T-helper 17 cell (primary cell): Measurements from ENCODE around the gene TPRN. TPM values are rescaled to one million over a fixed set of nuclear protein-coding genes. Genes with fewer than 3 reads are reported as not detected.
A peak's percentile ranks its signal among the peaks of the same experiment; 100 is the strongest.

Experiments used
- ATAC-seq: fragments of 150-1000 bp; cut with Tn5 transposase; 2 replicates; pipeline ENCODE4 v1.10.0; 2021; ENCODE audit warnings: mild to moderate bottlenecking, moderate library complexity
- DNase-seq, 3 donors: peaks; one replicate each; pipeline versions ENCODE4 v3.0.0 to v3.0.0-alpha.2; 2020 to 2021
- H3K9me3 ChIP-seq: one replicate; pipeline ENCODE4 v1.7.0; 2013; ENCODE audit warnings: low read length, mild to moderate bottlenecking; ENCODE audit not compliant: control insufficient read depth, poor library complexity, severe bottlenecking
- H3K27ac Mint-ChIP-seq: one replicate; pipeline ENCODE4 v1.8.0; 2022; ENCODE audit warnings: mild to moderate bottlenecking, moderate library complexity, mixed read lengths
- H3K27me3 Mint-ChIP-seq: one replicate; pipeline ENCODE4 v1.8.0; 2022; ENCODE audit warnings: mixed read lengths
- H3K36me3 Mint-ChIP-seq: one replicate; pipeline ENCODE4 v1.8.0; 2022; ENCODE audit warnings: low read depth, mixed read lengths
- H3K4me1 Mint-ChIP-seq: one replicate; pipeline ENCODE4 v1.8.0; 2022; ENCODE audit warnings: mild to moderate bottlenecking, mixed read lengths
- H3K4me3 Mint-ChIP-seq: one replicate; pipeline ENCODE4 v1.8.0; 2022; ENCODE audit warnings: mild to moderate bottlenecking, moderate library complexity, mixed read lengths
- total RNA-seq, 4 donors: library from RNA in 2 of 4; stranded (reverse) in 2 of 4; gene quantifications; one replicate each; pipeline ENCODE4 v1.2.3 and lab custom pipeline; 2022 to 2026

Gene TPRN
- total RNA-seq, 2 donors from 2014 or later, result 5.7 to 6.3 TPM

DNA sequence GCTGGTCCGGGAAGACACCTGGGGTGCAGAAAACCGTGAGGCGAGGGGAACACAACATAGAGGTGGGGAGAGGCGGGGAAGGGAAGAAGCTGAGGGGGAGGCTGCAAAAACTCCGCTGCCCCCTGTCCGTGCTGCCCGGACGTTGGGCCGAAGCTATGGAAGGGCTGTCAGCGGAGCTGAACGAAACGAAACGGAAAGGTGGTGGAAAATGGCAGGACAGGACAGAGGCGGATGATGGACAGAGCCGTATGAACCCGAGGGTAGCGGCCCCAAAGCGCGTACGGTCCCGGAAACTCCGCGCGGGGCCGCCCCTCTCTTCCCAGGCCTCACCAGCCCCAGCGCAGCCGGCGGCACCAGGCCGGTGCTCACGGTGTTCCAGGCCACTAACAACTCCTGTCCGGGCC is 12.5 kb downstream of the TPRN start:
- ATAC-seq, result peak; percentile 33
- peak overlapping the region; percentile 89 for H3K27ac Mint-ChIP-seq
- H3K9me3 ChIP-seq, result no peaks in the 10 kb centered on the region
- no peak for DNase-seq
- H3K36me3 Mint-ChIP-seq, result no peaks in the 10 kb centered on the region
- H3K27me3 Mint-ChIP-seq, result no peaks in the 10 kb centered on the region
- peaks cover 28% of the 10 kb centered on the region for H3K4me1 Mint-ChIP-seq
- H3K4me3 Mint-ChIP-seq, result peak overlapping the region; percentile 94

DNA sequence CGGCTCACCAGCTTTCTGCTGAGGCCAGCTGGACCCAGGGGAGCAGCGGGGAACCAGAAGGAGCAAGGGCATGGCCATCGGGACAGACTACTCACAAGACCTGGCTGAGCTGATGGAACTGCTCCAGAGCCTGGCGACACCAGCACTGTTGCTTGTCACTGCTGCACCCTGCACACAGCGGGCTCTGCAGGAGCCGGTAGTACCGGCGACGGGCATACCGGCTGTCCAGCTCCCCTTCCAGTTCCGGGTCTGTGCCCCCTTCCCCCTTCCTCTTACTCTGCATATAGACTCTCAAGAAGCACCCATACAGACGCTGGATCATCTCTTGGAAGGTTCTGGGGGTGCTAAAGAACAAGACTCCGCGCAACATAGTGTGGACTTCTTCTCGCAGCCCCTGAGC is 13.2 kb downstream of the TPRN start:
- ATAC-seq (no peak), DNase-seq (no peak)
- peaks cover 28% of the 10 kb centered on the region for H3K4me1 Mint-ChIP-seq
- no peaks in the 10 kb centered on the region for H3K9me3 ChIP-seq
- peak overlapping the region; percentile 89 for H3K27ac Mint-ChIP-seq
- no peaks in the 10 kb centered on the region for H3K27me3 Mint-ChIP-seq
- no peaks in the 10 kb centered on the region for H3K36me3 Mint-ChIP-seq
- H3K4me3 Mint-ChIP-seq, result peak overlapping the region; percentile 94

DNA sequence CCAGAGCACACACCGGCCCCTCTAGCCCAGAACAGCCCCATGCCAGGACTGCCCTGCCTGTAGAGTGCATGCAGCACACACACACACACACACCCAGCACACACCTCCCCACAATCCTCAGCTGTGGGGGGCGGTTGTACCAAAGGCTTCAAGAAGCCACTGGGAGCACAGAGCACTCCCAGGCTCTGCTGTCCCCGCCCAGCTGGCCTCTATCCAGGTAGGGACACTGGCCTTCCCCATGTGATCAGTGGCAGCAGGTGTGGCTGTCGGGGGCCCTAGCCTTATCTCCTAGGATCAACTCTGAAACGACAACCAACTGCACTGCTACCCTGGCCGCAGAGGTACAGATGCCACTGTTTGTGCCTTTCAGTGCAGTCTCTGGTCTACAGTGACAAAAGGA is 14.2 kb downstream of the TPRN start:
- no peaks in the 10 kb centered on the region for H3K9me3 ChIP-seq
- no peaks in the 10 kb centered on the region for H3K27me3 Mint-ChIP-seq
- no peak for ATAC-seq
- peaks cover 31% of the 10 kb centered on the region for H3K4me1 Mint-ChIP-seq
- DNase-seq, result no peak
- peak overlapping the region; percentile 89 for H3K27ac Mint-ChIP-seq
- peaks cover 3% of the 10 kb centered on the region for H3K36me3 Mint-ChIP-seq
- no peak overlapping the region for H3K4me3 Mint-ChIP-seq

DNA sequence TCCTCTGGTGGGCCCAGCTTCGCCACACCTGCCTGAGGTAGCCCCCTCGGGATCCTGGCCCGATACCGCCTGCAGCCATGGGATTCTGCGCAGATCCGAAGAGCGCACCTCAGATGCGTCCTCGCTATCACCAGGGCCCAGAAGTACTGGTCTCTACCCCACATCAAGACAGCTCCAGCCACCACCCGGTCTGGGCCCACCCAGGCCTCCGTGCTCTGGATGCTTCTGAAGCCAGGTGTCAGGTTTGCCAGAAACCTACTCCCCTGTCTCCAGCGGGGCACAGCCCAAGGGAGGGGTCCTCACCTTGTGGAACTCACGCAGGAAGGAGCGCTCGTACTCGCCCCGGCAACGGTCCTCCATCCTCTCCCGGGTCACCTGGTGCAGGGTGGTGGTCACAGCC is 14.6 kb downstream of the TPRN start:
- Mint-ChIP-seq H3K4me1 (peaks cover 30% of the 10 kb centered on the region), H3K4me3 (no peak overlapping the region)

DNA sequence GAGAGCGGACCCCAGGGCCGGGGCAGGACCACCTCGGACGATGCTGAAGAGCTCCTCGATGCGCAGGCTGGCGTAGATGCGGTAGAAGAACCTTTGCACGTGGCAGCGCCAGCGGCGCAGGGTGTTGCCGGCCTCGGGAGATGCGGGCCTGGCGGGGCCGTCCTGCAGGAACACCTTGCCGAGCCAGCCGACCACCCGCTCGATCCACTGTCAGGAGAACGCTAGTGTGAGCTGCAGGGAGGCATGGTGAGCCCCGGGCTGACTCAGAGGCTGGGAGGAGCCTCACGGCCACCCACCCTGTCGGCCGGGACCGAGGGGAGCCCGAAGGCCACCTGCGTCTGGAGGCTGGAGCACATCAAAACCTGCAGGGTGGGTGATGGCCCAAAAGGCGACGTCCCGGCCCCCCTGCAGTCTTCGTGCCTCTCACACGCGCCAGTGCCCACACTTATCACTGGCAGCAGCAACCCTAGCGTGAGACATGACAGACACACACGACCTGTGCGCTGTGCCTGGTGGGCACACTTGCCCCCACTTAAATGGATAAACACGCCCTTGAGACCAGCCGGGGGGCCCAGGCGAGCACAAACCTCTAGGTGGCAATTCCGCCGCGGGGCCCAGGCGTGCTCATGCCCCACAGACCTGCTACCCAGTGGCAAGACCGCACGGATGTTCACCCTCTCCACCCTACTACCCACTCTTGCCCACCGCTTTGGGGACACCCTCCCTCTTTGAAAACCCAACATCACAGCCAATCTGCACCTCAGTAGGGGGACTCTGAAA is 15.5 kb downstream of the TPRN start:
- no peak for ATAC-seq
- H3K36me3 Mint-ChIP-seq, result peaks cover 3% of the 10 kb centered on the region
- H3K4me1 Mint-ChIP-seq, result peaks cover 25% of the 10 kb centered on the region
- no peak overlapping the region for H3K4me3 Mint-ChIP-seq
- H3K27ac Mint-ChIP-seq, result no peak overlapping the region
- no peak for DNase-seq
- no peaks in the 10 kb centered on the region for H3K27me3 Mint-ChIP-seq
- H3K9me3 ChIP-seq, result no peaks in the 10 kb centered on the region

More for the DNA sequence above, 14.6 kb downstream of the TPRN start:
- no peak for DNase-seq
- peaks cover 3% of the 10 kb centered on the region for H3K36me3 Mint-ChIP-seq
- H3K9me3 ChIP-seq, result no peaks in the 10 kb centered on the region
- ATAC-seq, result no peak
- H3K27ac Mint-ChIP-seq, result no peak overlapping the region
- H3K27me3 Mint-ChIP-seq, result no peaks in the 10 kb centered on the region

DNA sequence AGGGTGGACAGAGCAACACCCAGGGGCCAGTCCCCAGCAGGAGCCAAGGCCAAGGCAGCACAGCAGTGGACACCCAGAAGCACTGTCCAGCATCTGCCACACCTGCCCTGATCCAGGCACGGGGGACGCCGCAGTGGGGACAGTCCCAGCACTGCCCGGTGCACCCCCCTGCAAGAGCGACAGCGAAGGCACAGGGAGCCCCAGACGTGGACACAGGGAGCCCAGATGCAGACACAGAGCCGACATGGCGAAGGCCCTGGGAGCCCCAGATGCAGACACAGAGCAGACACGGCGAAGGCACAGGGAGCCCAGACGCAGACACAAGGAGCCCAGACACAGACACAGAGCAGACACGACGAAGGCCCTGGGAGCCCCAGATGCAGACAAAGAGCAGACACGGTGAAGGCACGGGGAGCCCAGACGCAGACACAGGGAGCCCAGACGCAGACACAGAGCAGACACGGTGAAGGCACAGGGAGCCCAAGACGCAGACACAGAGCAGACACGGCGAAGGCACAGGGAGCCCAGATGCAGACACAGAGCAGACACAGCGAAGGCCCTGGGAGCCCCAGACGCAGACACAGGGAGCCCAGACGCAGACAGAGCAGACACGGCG is 16.5 kb downstream of the TPRN start:
- H3K4me1 Mint-ChIP-seq, result peaks cover 19% of the 10 kb centered on the region
- peak overlapping the region; percentile 21 for H3K4me3 Mint-ChIP-seq
- ATAC-seq (no peak), DNase-seq (no peak)
- H3K9me3 ChIP-seq, result no peaks in the 10 kb centered on the region
- H3K27me3 Mint-ChIP-seq, result no peaks in the 10 kb centered on the region
- no peak overlapping the region for H3K27ac Mint-ChIP-seq
- H3K36me3 Mint-ChIP-seq, result peaks cover 3% of the 10 kb centered on the region

DNA sequence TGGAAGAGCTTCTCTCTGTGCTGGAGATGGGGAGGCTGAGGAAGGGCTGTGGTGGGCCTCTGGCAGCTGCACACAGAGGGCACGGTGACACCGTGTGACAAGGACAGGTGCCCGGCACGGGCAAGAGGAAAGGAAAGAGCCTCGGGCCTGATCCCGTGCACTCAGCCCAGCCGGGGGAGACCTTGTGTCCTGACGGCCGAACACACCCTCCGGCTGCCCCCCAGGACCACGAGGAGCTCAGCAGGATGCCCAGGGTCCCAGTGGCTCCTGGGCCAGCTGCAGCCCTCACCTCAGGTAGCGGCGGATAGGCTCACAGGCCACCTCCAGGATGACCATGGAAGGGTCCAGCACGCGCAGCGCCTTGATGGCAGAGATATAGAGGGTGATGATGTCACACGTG is 17.7 kb downstream of the TPRN start:
- no peaks in the 10 kb centered on the region for H3K9me3 ChIP-seq
- Mint-ChIP-seq H3K36me3 (peaks cover 3% of the 10 kb centered on the region), H3K4me1 (peaks cover 12% of the 10 kb centered on the region), H3K27ac (no peak overlapping the region), H3K27me3 (no peaks in the 10 kb centered on the region), H3K4me3 (no peak overlapping the region)
- no peak for DNase-seq
- no peak for ATAC-seq

DNA sequence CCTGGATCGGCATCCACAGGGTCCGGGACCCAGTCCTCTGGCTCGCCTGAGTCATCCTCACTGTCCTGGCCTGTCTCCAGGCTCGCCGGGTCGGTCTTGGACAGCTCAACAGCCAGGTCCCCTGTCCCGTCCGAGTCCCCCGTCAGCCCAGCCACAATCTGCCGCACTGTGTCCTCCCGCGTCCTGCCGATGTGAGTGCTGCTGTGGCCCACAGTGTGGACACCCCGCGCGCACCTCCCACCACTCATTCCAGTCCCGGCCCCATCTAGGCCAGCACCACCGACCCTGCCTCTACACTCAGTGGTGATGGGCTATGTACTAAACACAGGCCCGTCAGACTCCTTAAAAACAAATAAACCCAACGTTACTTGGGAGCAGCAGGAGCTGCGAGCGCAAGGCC is 18.9 kb downstream of the TPRN start:
- peaks cover 3% of the 10 kb centered on the region for H3K36me3 Mint-ChIP-seq
- H3K4me3 Mint-ChIP-seq, result no peak overlapping the region
- H3K27ac Mint-ChIP-seq, result peak overlapping the region; percentile 80
- no peaks in the 10 kb centered on the region for H3K27me3 Mint-ChIP-seq
- H3K4me1 Mint-ChIP-seq, result peaks cover 10% of the 10 kb centered on the region
- no peak for ATAC-seq
- no peak for DNase-seq
- no peaks in the 10 kb centered on the region for H3K9me3 ChIP-seq

DNA sequence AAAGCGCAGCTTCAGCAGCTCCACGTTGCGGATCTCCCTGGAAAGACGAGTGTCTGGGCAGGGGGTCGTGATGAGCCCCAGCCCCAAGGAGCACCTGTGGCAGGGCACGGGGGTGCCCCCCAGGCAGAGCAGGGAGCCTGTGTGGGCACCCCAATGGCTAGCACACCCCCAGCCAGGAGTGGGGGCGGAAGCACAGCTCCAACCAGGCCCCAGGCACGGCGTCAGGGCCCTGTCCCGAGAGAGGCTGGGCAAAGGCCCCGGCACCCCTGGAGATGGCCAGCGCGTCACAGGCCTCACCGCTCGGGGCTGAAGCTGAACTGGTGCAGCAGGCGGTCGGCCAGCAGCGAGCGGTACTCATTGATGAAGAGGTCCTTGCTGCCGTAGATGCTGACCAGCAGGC is 20.1 kb downstream of the TPRN start:
- Mint-ChIP-seq H3K4me1 (peaks cover 10% of the 10 kb centered on the region), H3K36me3 (peaks cover 3% of the 10 kb centered on the region), H3K4me3 (no peak overlapping the region), H3K27ac (no peak overlapping the region), H3K27me3 (no peaks in the 10 kb centered on the region)
- no peaks in the 10 kb centered on the region for H3K9me3 ChIP-seq
- DNase-seq, result no peak
- no peak for ATAC-seq

DNA sequence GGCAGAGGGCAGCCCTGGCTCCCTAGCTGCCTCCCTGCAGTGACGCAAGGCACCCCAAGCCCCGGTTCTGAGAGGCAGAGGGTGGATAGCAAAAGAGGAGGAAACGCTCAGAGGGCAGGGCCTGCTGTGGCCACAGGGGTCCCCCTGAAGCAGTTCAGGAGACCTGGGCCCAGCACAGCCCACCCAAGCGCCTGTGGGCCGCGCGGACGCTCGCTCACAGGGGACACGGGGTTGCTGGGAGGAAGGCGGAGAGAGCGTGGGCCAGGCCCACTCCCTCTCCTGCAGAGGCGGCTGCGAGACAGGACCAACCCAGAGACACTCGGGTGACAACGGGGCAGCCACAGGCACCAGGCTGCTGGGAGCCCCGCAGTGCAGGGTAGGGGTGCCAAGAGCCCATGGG is 20.8 kb downstream of the TPRN start:
- Mint-ChIP-seq H3K4me1 (peaks cover 10% of the 10 kb centered on the region), H3K4me3 (no peak overlapping the region), H3K27ac (no peak overlapping the region), H3K36me3 (peaks cover 3% of the 10 kb centered on the region), H3K27me3 (no peaks in the 10 kb centered on the region)
- H3K9me3 ChIP-seq, result no peaks in the 10 kb centered on the region
- ATAC-seq, result no peak
- DNase-seq, result no peak

DNA sequence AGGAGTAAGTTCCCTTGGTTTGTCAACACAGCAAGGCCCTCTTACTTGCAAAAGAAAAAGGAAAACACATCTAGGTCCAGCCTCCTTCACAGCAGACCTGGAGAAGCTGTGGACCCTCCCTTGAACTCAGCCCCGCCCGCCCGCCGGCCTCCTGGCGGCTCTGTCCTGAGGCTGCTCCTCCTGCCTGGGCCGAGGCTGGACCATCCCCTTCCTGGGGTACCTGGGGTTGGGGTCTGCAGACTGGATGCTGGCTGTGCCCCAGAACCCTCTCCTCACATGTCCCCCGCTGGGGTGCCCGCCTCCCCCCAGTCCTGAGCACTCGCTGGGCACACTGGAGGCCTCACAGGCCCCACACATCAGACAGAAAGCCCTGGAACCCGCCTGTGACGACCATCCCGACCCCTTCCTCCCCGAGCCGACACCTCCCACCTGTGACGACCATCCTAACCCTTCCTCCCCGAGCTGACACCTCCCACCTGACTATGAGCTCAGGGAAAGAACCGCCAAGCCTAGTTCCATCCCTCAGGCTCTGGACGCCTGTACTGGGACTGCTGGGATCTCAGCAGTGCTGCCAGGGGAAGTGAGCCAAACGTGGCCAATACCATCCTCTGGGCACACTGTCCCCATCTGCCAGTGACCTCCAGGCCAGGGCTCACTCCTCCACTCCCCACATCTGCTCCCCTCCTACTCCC is 21.5 kb downstream of the TPRN start:
- ATAC-seq, result no peak
- no peak overlapping the region for H3K27ac Mint-ChIP-seq

DNA sequence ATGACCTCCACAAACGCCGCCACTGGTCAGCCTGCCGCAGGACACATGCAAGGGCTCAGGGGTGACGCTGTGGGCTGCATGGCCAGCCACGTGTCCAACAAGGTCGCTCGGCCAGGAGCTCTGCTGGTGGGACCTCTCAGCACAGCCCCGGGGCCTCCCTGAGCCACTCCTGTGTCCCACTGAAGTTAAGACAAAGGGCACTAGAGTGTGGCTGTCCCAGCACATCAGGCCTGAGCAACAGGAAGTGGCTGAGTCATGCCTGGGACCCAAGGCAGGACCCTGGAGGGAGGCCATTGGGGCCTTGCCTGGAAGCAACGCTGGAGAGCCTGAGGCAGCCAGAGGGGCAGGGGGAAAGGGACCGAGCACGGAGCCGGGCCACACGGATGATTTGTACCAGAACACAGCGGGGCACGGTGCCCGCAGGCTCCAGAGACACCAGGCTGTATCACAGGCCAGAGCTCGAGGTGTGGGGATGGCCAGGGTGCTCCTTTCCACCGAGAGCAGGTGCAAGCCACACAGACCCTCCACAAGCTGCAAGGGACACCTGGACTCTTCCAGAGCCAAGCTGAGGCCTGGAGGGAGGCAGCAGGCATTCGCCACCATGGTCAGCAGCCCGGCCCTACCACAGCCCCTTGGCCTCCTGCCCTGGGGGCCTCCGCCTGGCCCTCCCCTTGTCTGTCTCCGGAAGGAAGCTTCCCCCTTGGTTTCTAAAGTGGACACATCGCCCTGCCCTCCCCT is 22.2 kb downstream of the TPRN start:
- peaks cover under 1% of the 10 kb centered on the region for H3K27me3 Mint-ChIP-seq
- H3K36me3 Mint-ChIP-seq, result peaks cover 3% of the 10 kb centered on the region
- H3K27ac Mint-ChIP-seq, result no peak overlapping the region
- ATAC-seq, result no peak
- no peaks in the 10 kb centered on the region for H3K9me3 ChIP-seq
- DNase-seq, result no peak
- H3K4me3 Mint-ChIP-seq, result no peak overlapping the region
- H3K4me1 Mint-ChIP-seq, result peaks cover 4% of the 10 kb centered on the region

More for the DNA sequence above, 21.5 kb downstream of the TPRN start:
- Mint-ChIP-seq H3K36me3 (peaks cover 3% of the 10 kb centered on the region), H3K27me3 (no peaks in the 10 kb centered on the region), H3K4me1 (peaks cover 6% of the 10 kb centered on the region), H3K4me3 (no peak overlapping the region)
- no peaks in the 10 kb centered on the region for H3K9me3 ChIP-seq
- DNase-seq, result no peak
